Karpas-422 (cell line): ENCODE results near the gene PRSS12. TPM values are rescaled to one million over a fixed set of nuclear protein-coding genes. Genes with fewer than 3 reads are reported as not detected.

ENCODE experiments used
- DNase-seq: peaks from one replicate; pipeline ENCODE4 v3.0.0-alpha.2; 2015
- H2AFZ ChIP-seq: fragments of 200-600 bp; sonication (generic); 2 replicates; pipeline ENCODE4 v1.6.1; 2014; ENCODE audit warnings: antibody characterized with exemption, low read length, mixed read lengths
- H3K27ac ChIP-seq: fragments of 200-600 bp; sonication (generic); 2 replicates; pipeline ENCODE4 v1.5.1; 2014; ENCODE audit warnings: mild to moderate bottlenecking, low read length, moderate library complexity
- H3K27me3 ChIP-seq: fragments of 200-600 bp; sonication (generic); 2 replicates; pipeline ENCODE4 v1.6.1; 2014; ENCODE audit warnings: low read length, mixed read lengths
- H3K36me3 ChIP-seq: fragments of 200-600 bp; sonication (generic); 2 replicates; pipeline ENCODE4 v1.6.1; 2014; ENCODE audit warnings: low read length, mixed read lengths; ENCODE audit not compliant: insufficient read depth
- H3K4me1 ChIP-seq: fragments of 200-600 bp; sonication (generic); 2 replicates; pipeline ENCODE4 v1.6.1; 2014; ENCODE audit warnings: mild to moderate bottlenecking, low read length, mixed read lengths
- H3K4me2 ChIP-seq: fragments of 200-600 bp; sonication (generic); 2 replicates; pipeline ENCODE4 v1.6.1; 2014; ENCODE audit warnings: low read length, low read depth, mild to moderate bottlenecking; ENCODE audit not compliant: poor library complexity, severe bottlenecking
- H3K4me3 ChIP-seq: fragments of 200-600 bp; sonication (generic); 2 replicates; pipeline ENCODE4 v1.5.1; 2014; ENCODE audit warnings: mild to moderate bottlenecking, antibody characterized with exemption, low read length, mixed read lengths
- H3K79me2 ChIP-seq: fragments of 200-600 bp; sonication (generic); 2 replicates; pipeline ENCODE4 v1.6.1; 2014; ENCODE audit warnings: mild to moderate bottlenecking, low read length, mixed read lengths
- H3K9ac ChIP-seq: fragments of 200-600 bp; sonication (generic); 2 replicates; pipeline ENCODE4 v1.6.0; 2014; ENCODE audit warnings: low read length
- H3K9me2 ChIP-seq: fragments of 200-600 bp; sonication (generic), shearing (Covaris generic); replicated peaks from 2 replicates; pipeline ENCODE4 v1.6.0; 2014; ENCODE audit warnings: mild to moderate bottlenecking, low read length, moderate library complexity; ENCODE audit not compliant: insufficient read depth
- H3K9me3 ChIP-seq: fragments of 300-700, 200-600 bp; sonication (generic); 2 replicates; pipeline ENCODE4 v1.6.1; 2014; ENCODE audit warnings: low read length, mixed read lengths
- H4K20me1 ChIP-seq: fragments of 200-600 bp; sonication (generic); 2 replicates; pipeline ENCODE4 v1.6.1; 2014; ENCODE audit warnings: mild to moderate bottlenecking, antibody characterized with exemption, low read length, low read depth; ENCODE audit not compliant: insufficient read depth
- total RNA-seq: library from RNA; depleted of rRNA; stranded (reverse); fragments of >200 nt; shearing (Covaris generic); gene quantifications from 2 replicates; pipeline ENCODE4 v1.2.3, GENCODE V29; 2014; ENCODE audit warnings: low replicate concordance

Gene PRSS12
- total RNA-seq, 1 experiment from 2014 or later, result not detected

GRCh38 chr4:118353534-118354030 is 779 bp upstream of the PRSS12 start:
- Histone ChIP-seq H3K27me3 (no peaks in the 10 kb centered on the region), H3K9me3 (no peaks in the 10 kb centered on the region), H3K4me1 (no peaks in the 10 kb centered on the region), H2AFZ (no peak overlapping the region), H3K27ac (no peak overlapping the region), H3K36me3 (no peaks in the 10 kb centered on the region), H3K9me2 (no peaks in the 10 kb centered on the region), H3K4me3 (no peak overlapping the region), H4K20me1 (no peaks in the 10 kb centered on the region), H3K79me2 (no peaks in the 10 kb centered on the region), H3K4me2 (no peak overlapping the region), H3K9ac (no peak overlapping the region)
- DNase-seq, result no peak

GRCh38 chr4:118351851-118352827 is 664 bp downstream of the PRSS12 start:
- DNase-seq, result no peak

GRCh38 chr4:118350961-118351360 is 1.8 kb downstream of the PRSS12 start:
- H3K27me3 ChIP-seq, result no peaks in the 10 kb centered on the region
- no peaks in the 10 kb centered on the region for H4K20me1 ChIP-seq

More at GRCh38 chr4:118351851-118352827, 664 bp downstream of the PRSS12 start:
- H3K4me3 ChIP-seq, result no peak overlapping the region
- H4K20me1 ChIP-seq, result no peaks in the 10 kb centered on the region
- no peaks in the 10 kb centered on the region for H3K9me3 ChIP-seq
- no peak overlapping the region for H3K27ac ChIP-seq
- H3K9me2 ChIP-seq, result no peaks in the 10 kb centered on the region
- H3K9ac ChIP-seq, result no peak overlapping the region
- H2AFZ ChIP-seq, result no peak overlapping the region
- H3K4me1 ChIP-seq, result no peaks in the 10 kb centered on the region
- H3K4me2 ChIP-seq, result no peak overlapping the region
- H3K79me2 ChIP-seq, result no peaks in the 10 kb centered on the region
- no peaks in the 10 kb centered on the region for H3K36me3 ChIP-seq
- no peaks in the 10 kb centered on the region for H3K27me3 ChIP-seq

GRCh38 chr4:118348886-118349285 is 3.9 kb downstream of the PRSS12 start:
- Histone ChIP-seq H3K27me3 (no peaks in the 10 kb centered on the region), H3K36me3 (no peaks in the 10 kb centered on the region), H3K9ac (no peak overlapping the region), H4K20me1 (no peaks in the 10 kb centered on the region), H3K79me2 (no peaks in the 10 kb centered on the region), H3K9me2 (no peaks in the 10 kb centered on the region), H2AFZ (no peak overlapping the region), H3K9me3 (no peaks in the 10 kb centered on the region), H3K27ac (no peak overlapping the region), H3K4me2 (no peak overlapping the region), H3K4me3 (no peak overlapping the region), H3K4me1 (no peaks in the 10 kb centered on the region)
- no peak for DNase-seq

More at GRCh38 chr4:118350961-118351360, 1.8 kb downstream of the PRSS12 start:
- Histone ChIP-seq H2AFZ (no peak overlapping the region), H3K27ac (no peak overlapping the region), H3K9me3 (no peaks in the 10 kb centered on the region), H3K4me3 (no peak overlapping the region), H3K79me2 (no peaks in the 10 kb centered on the region), H3K9ac (no peak overlapping the region), H3K36me3 (no peaks in the 10 kb centered on the region), H3K4me2 (no peak overlapping the region), H3K9me2 (no peaks in the 10 kb centered on the region), H3K4me1 (no peaks in the 10 kb centered on the region)
- DNase-seq, result no peak

- Histone ChIP-seq H3K4me3 (no peak overlapping the region), H3K27me3 (no peaks in the 10 kb centered on the region), H3K36me3 (no peaks in the 10 kb centered on the region), H3K9ac (no peak overlapping the region), H3K4me1 (no peaks in the 10 kb centered on the region), H4K20me1 (no peaks in the 10 kb centered on the region), H3K79me2 (no peaks in the 10 kb centered on the region), H3K9me2 (no peaks in the 10 kb centered on the region), H3K4me2 (no peak overlapping the region), H3K9me3 (no peaks in the 10 kb centered on the region), H2AFZ (no peak overlapping the region), H3K27ac (no peak overlapping the region)
- DNase-seq, result no peak
These were observed 6.3 kb downstream of the PRSS12 start for GRCh38 chr4:118346495-118346894.

- Histone ChIP-seq H3K9ac (no peak overlapping the region), H3K9me2 (no peaks in the 10 kb centered on the region), H3K36me3 (no peaks in the 10 kb centered on the region), H3K27ac (no peak overlapping the region), H3K27me3 (no peaks in the 10 kb centered on the region), H3K79me2 (no peaks in the 10 kb centered on the region), H3K4me3 (no peak overlapping the region), H3K9me3 (no peaks in the 10 kb centered on the region), H4K20me1 (no peaks in the 10 kb centered on the region), H3K4me1 (no peaks in the 10 kb centered on the region), H2AFZ (no peak overlapping the region), H3K4me2 (no peak overlapping the region)
- no peak for DNase-seq
These were observed 7.0 kb downstream of the PRSS12 start for GRCh38 chr4:118345813-118346212.

- Histone ChIP-seq H3K79me2 (no peaks in the 10 kb centered on the region), H4K20me1 (no peaks in the 10 kb centered on the region), H3K9ac (no peak overlapping the region), H3K9me3 (no peaks in the 10 kb centered on the region), H3K4me2 (no peak overlapping the region), H3K36me3 (no peaks in the 10 kb centered on the region), H3K4me3 (no peak overlapping the region), H3K4me1 (no peaks in the 10 kb centered on the region), H3K27me3 (no peaks in the 10 kb centered on the region), H3K27ac (no peak overlapping the region), H2AFZ (no peak overlapping the region), H3K9me2 (no peaks in the 10 kb centered on the region)
- DNase-seq, result no peak
These were observed 8.0 kb downstream of the PRSS12 start for GRCh38 chr4:118344801-118345200.

- Histone ChIP-seq H3K9me3 (no peaks in the 10 kb centered on the region), H4K20me1 (no peaks in the 10 kb centered on the region), H3K36me3 (no peaks in the 10 kb centered on the region), H3K4me1 (no peaks in the 10 kb centered on the region), H2AFZ (no peak overlapping the region), H3K27me3 (no peaks in the 10 kb centered on the region), H3K4me3 (no peak overlapping the region), H3K27ac (no peak overlapping the region), H3K9ac (no peak overlapping the region), H3K9me2 (no peaks in the 10 kb centered on the region), H3K79me2 (no peaks in the 10 kb centered on the region), H3K4me2 (no peak overlapping the region)
- DNase-seq, result no peak
These were observed 9.3 kb downstream of the PRSS12 start for GRCh38 chr4:118343501-118343900.
